ENCODE data around the gene C12orf60.
A peak's percentile ranks its signal among the peaks of the same experiment; 100 is the strongest.

Gene C12orf60

GRCh38 chr12:14834509-14834908, 31.0 kb downstream of the C12orf60 start:
- DNase-seq (ENCODE audit: low spot score) = no peak

DNA sequence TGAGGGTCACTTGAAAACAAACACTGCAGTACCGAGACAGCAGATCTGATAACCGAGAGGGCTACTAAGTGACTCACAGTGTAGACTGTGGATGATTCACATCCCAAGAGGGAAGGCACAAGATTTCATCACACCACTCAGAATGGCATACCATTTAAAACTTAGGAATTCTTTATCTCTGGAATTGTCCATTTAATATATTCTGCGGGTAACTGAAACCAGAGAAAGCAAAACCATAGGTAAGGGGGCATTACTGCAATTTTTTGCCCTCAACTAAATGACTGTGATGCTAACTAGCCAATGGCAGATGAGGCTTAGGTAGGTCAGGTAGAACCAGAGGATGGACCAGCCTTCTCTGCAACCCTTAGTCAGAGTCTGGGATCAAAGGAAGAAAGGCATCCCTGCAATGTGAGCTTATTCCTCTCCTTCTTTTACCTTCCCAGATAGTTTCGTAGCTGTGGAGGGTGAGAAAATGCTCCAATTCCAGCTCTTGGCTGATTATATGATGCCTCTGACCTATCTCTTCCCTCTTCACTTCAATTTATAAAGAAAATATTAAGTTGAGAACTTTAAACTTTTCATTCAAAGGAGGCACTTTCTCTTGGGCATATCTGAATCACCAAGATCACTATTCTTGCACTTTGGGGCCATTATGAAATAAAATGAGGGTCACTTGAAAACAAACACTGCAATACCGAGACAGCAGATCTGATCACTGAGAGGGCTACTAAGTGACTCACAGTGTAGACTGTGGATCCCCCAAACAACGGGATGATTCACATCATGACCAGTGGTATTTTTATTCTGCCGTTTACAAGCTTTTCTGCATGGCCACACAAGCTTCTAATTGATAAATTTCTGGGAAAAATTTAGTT, 33.1 kb downstream of the C12orf60 start:
- no peak for DNase-seq (ENCODE audit: low spot score)

DNA sequence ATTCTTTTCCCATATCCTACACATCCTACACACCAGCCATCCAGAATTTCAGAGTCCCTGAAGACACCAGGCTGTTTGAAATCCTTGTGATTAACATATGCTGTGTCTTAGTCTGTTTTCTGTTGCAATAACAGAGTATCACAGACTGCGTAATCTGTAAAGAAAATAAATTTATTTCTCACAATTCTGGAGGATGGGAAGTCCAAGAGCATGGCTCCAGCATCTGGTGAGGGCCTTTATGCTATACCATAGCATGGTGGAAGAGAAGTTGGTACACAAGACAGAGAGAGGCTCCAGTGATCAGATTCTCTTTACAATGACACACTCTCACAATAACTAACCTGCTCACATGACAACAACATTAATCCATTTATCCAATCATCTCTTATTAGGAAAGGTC, 35.8 kb downstream of the C12orf60 start:
- DNase-seq (ENCODE audit: low spot score) = no peak

DNA sequence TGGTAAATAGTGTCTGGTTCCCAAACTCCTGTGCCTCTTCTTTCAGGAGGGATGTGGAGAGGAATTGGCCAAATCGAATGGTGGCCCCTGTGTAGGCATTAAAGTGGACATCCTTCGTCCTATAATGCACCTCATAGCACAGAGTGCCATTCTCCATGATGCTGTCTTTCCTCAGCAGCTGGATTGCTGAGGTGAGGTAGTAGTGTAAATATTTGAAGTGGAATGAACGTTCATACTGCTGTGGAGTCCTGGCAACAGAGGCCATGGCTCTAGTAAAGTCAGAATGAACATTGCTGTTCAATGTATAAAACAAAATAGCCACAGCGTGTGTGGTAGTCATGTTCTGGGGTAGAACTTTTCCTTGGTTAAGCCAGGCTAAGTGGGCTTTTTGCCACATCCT, 37.1 kb downstream of the C12orf60 start:
- no peak for DNase-seq (ENCODE audit: low spot score)

DNA sequence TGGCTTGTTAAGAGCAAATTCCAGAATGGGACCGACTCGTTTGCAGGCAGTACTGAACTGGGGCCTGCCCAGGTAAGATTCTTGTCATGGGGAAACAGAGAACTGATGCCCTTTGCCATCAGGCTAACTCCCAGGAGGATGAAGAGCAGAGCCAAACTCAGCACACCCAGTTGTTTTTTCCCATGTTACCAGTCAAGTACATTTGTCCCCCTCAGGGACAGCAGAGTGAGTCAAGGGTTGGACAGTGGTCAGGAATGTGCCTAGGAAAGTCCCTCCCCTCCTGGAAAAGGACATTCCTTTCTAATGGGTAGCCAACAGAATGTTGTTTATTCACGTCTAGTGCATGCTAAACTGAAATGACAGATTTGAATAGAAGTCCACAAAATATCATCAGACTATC, 38.3 kb downstream of the C12orf60 start:
- DNase-seq (ENCODE audit: low spot score) = no peak

- no peak for DNase-seq (ENCODE audit: low spot score)
Observed at GRCh38 chr12:14842315-14842714, 38.8 kb downstream of the C12orf60 start.

GRCh38 chr12:14843425-14843887, 40.0 kb downstream of the C12orf60 start, which contains the start of gene ART4:
Gene ART4 (minus strand): TSS chr12:14843526. CDS start chr12:14843113, 413 bp downstream.
- DNase-seq (ENCODE audit: low spot score) = no peak

GRCh38 chr12:14844401-14844800, 40.9 kb downstream of the C12orf60 start:
- no peak for DNase-seq (ENCODE audit: low spot score)

DNA sequence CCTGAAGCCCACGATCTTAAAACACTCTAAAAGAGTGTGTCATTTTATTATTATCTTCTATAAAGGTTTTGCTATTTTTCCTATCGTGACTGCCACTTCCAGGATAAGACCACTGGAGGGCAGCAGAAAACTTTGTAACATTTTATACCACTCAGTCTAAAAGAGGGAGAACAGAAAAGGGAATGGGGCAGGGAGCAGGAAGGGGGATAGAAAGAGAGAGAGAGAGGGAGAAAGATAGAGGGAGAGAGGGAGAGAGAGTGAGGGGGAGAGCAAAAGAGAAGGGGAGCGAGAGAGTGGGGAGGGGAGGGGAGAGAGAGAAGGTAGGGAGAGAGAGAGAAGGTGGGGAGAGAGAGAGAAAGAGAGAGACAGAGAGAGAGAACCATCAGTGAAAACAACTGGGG, 41.9 kb downstream of the C12orf60 start:
- DNase-seq (ENCODE audit: low spot score) = peak; percentile 69

DNA sequence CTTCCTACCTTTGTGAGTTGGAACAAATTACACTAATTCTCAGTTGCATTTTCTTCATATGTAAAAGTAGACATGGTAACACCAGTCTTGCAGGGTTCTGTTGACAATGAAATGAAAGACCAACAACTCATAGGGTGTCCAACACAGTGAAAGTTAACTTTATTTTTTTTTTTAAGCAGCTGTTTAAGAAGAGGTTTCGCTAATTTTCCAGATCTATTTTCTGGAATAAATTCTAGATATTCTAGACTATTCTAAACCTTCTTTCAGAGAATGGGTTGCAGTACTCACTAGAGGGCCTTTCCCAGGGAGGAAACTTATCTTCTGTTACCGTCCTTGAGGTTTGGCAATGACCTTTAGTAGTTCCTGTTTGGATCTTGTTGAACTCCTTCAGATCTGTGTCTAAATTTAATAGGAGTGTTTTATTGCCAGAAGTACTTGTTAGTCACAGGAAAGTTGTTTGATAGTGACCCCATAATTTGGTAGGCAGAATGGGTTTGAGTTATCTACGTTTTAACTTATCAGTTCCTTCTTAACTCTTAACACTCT, 42.6 kb downstream of the C12orf60 start:
- no peak for DNase-seq (ENCODE audit: low spot score)

DNA sequence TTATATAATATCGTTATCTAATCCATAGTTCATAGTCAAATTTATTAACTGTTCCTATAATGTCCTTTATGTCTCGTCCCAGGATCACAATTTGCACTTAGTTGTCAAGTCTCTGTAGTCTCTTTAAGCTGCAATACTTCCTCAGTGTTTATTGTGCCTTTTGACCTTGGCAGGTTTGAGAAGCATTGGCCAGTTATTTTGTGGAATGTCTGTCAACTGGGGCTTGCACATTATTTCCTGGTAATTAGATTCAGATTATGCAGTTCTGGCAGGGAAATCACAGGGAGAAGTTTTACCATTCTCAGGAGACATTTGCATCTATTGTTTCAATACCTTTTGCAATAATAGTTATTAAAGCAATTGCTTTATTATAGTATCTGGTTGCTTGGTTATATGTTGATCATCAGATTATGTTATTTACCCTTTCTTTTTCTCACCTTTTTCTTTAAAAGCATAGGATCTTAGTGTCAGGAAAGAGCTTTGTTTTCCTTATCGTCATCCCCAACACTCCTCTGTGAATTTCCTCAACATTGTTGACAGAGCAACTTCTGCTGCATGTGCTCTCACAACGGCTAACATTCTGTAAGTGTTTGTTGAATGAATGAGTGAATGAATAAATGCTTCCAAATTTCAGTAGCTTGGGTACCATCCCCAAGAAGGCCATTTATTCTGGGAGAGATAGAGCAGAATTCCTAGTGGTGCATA, 43.6 kb downstream of the C12orf60 start:
- no peak for DNase-seq (ENCODE audit: low spot score)

DNA sequence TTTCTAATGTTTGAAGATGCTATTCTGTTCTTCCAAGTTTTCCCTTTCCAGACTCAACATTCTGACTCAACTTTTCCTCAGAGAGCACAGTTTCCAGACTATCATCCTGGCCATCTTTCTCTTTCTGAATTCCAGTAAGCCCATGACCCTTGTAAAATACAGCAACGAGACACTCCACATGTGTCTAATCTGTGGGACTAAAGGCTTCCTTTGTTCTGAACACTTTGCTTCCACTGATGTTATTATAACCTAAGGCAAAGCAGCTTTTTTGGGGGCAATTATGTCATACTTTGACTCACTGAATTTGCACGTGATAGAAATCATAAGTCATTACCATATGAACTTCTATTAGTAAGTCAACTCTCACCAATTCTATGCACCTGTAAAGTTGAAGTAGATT, 46.2 kb downstream of the C12orf60 start:
- no peak for DNase-seq (ENCODE audit: low spot score)

- no peak for DNase-seq (ENCODE audit: low spot score)
Observed at GRCh38 chr12:14850929-14851663, 47.6 kb downstream of the C12orf60 start.

DNA sequence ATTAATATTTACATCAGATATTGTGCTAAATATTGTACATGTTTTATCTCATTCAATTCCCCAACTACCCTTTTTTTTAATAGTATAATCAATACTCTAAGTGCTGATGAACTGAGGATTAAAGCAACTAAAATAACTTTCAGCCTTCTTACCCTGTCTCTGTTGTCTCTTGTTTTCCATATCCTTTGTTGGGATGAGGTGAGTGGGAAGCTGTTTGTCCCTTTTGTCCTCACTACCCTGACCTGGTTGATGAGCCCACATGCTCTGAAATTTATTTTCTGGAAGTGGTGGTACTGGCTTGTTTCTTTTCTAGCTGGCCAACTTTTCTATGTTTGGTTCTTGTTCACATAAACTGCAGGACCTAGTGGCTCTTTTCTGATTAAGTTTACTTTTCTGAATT, 49.4 kb downstream of the C12orf60 start:
- no peak for DNase-seq (ENCODE audit: low spot score)

- peak; percentile 69 for DNase-seq (ENCODE audit: low spot score)
Observed at GRCh38 chr12:14853961-14854360, 50.5 kb downstream of the C12orf60 start.

DNA sequence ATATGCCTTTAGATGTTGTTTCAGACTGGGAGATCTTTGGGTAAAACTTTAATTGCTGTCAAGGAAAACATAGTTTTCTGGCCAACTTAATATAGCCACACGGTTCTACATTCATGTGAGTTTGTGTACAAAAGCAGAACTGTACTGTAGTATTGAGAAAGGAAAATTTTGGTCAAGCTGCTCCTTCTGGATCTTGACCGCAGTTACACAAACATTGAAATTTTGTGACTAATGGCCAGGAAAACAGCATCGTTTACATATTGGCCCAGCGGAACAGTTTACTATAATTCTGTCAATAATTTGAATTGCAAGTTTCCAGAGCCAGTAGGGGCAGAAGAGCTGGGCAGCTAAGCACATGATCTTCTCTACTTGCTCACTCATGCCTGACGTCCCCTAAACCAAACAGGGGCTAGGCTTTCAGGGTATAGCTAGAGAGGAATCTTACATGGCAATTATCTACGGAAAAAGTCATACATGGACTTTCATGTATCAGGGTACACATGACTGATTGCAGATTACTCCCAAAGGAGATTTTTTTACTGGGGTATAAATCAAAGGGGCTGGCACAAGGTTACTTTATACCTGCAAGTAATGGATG, 51.2 kb downstream of the C12orf60 start:
- DNase-seq (ENCODE audit: low spot score) = no peak

- DNase-seq (ENCODE audit: low spot score) = no peak
Observed at GRCh38 chr12:14858513-14858912, 55.0 kb downstream of the C12orf60 start.

- no peak for DNase-seq (ENCODE audit: low spot score)
Observed at GRCh38 chr12:14860490-14860889, 57.0 kb downstream of the C12orf60 start.

DNA sequence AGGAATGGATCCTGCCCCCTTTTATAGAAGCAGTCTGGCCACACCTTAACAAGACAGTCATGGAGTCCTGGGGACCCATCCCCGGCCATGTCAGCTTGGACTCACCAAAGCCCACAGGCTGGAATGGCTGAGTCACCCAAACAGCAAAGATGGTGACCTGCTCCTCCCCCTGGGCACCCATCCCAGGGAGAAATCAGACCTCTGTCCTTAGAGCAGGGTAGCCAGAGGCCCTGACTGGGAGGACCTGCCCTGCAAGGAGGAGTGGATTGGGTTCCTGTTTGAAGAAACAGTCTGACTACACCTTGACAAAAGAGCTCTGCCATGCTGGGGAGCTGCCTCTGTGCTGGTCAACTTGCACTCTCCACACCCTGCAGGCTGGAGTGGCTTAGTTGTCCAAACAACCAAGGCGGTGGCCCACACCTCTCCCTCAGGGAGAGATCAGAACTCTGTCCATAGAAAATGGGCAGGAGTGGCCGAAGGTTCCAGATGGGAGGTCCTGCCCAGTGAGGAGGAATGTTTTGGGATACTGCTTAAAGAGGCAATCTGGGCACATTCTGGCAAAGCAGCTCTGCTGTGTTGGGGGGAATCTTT, 65.5 kb downstream of the C12orf60 start:
- DNase-seq (ENCODE audit: low spot score) = no peak

DNA sequence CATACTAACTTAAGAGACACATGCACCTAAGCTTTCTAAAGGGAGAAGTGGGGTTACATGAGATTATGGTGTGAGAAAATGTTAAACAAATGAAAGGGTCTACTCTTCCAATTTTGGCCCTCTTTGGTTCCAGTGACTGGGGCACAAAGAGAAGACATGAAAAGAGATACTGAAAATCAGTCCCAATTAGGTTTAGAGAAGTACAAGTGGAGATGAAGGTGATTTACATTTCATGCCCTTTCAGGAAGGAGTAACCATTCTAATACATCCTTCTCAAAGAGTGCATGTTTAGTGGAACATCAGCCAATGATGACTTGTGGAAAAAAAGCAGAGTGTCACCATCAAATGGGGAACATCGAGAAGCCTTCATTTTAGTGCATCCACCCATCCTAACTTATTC, 67.8 kb downstream of the C12orf60 start:
- no peak for DNase-seq (ENCODE audit: low spot score)

GRCh38 chr12:14871886-14872285, 68.4 kb downstream of the C12orf60 start:
- no peak for DNase-seq (ENCODE audit: low spot score)

All from SK-N-DZ (cell line).